Chondrocyte (in vitro differentiated cells): Measurements from ENCODE around the gene GUCA2B. TPM values are rescaled to one million over a fixed set of nuclear protein-coding genes. Genes with fewer than 3 reads are reported as not detected.

Experiments
- DNase-seq: peaks from one replicate; pipeline ENCODE4 v3.0.0; 2021; ENCODE audit warnings: mixed read lengths, low spot score
- H3K27ac Mint-ChIP-seq: one replicate; pipeline ENCODE4 v1.8.0; 2021; ENCODE audit warnings: mild to moderate bottlenecking, moderate library complexity, mixed read lengths; ENCODE audit not compliant: unreplicated experiment
- H3K27me3 Mint-ChIP-seq: 2 replicates; pipeline ENCODE4 v1.8.0; 2021; ENCODE audit warnings: low read depth, mixed read lengths
- H3K36me3 Mint-ChIP-seq: 2 replicates; pipeline ENCODE4 v1.8.0; 2021; ENCODE audit warnings: low read depth, mixed read lengths
- H3K4me1 Mint-ChIP-seq: 2 replicates; pipeline ENCODE4 v1.8.0; 2021; ENCODE audit warnings: low read depth, mild to moderate bottlenecking, mixed read lengths
- H3K4me3 Mint-ChIP-seq: one replicate; pipeline ENCODE4 v1.8.0; 2021; ENCODE audit warnings: mild to moderate bottlenecking, moderate library complexity, mixed read lengths; ENCODE audit not compliant: unreplicated experiment
- H3K9me3 Mint-ChIP-seq: 2 replicates; pipeline ENCODE4 v1.8.0; 2021; ENCODE audit warnings: low read depth, mixed read lengths
- long read RNA-seq: library from polyadenylated mRNA; stranded (forward); transcript quantifications from one replicate; pipeline ENCODE4 v2.0.0, GENCODE V29; 2021
- total RNA-seq: library from RNA; stranded (reverse); gene quantifications from 3 replicates; pipeline ENCODE4 v1.2.1, GENCODE V29; 2021
- TF ChIP-seq, protein P1 (sequence below): fragments of 200-600 bp; sonication (generic); IDR thresholded peaks from 2 replicates; pipeline ENCODE4 v1.5.0; 2021; ENCODE audit warnings: antibody characterized with exemption, mild to moderate bottlenecking, moderate library complexity

Gene GUCA2B
- not detected in 3 replicates for total RNA-seq
- long read RNA-seq = 0 reads

DNA sequence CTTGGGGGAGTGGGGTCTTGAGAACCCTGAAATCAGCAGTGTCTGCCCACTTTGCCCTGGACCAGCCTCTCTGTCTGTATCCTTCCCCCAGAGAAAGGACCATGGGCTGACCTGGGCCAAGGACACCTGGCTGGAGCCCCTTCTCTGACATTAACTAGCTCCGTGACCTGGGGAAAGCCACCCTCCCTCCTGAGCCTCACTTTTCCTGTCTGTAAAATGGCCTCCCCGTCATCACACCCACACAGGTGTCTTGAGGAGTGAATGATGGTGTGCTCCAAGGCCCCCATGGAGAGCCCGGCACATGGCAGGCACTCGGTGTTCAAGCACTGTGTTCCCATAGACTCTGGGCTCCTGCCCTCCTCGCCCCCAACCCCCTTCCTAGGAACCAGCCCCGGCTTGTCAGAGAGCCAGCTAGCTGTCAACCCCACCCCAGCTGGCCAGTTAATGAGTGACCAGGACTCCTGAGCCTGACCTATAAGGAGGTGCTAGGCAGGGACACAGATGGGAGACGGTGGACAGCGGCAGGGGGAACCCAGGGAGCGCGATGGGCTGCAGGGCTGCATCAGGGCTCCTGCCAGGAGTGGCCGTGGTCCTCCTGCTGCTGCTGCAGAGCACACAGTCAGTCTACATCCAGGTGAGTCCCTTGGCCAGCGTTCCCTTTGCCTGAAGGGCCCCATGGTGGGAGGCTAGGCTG, at the start of gene GUCA2B:
Gene GUCA2B, plus strand, starts transcription at position 504 of the 694 bp plus-strand sequence. Its CDS starts 41 bp downstream, at position 545.
- TF ChIP-seq, protein P1, sequence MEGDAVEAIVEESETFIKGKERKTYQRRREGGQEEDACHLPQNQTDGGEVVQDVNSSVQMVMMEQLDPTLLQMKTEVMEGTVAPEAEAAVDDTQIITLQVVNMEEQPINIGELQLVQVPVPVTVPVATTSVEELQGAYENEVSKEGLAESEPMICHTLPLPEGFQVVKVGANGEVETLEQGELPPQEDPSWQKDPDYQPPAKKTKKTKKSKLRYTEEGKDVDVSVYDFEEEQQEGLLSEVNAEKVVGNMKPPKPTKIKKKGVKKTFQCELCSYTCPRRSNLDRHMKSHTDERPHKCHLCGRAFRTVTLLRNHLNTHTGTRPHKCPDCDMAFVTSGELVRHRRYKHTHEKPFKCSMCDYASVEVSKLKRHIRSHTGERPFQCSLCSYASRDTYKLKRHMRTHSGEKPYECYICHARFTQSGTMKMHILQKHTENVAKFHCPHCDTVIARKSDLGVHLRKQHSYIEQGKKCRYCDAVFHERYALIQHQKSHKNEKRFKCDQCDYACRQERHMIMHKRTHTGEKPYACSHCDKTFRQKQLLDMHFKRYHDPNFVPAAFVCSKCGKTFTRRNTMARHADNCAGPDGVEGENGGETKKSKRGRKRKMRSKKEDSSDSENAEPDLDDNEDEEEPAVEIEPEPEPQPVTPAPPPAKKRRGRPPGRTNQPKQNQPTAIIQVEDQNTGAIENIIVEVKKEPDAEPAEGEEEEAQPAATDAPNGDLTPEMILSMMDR = no peak
- no peaks in the 10 kb centered on the region for H3K9me3 Mint-ChIP-seq
- H3K27ac Mint-ChIP-seq = no peak within 1 kb of the TSS
- H3K27me3 Mint-ChIP-seq = peaks cover 34% of the 10 kb centered on the region
- H3K36me3 Mint-ChIP-seq = no peaks in the 10 kb centered on the region
- H3K4me3 Mint-ChIP-seq = no peak within 1 kb of the TSS
- H3K4me1 Mint-ChIP-seq = no peaks in the 10 kb centered on the region
- no peak for DNase-seq

- no peaks in the 10 kb centered on the region for H3K36me3 Mint-ChIP-seq
Observed at GRCh38 chr1:42105025-42105424, 48.2 kb upstream of the GUCA2B start.

DNA sequence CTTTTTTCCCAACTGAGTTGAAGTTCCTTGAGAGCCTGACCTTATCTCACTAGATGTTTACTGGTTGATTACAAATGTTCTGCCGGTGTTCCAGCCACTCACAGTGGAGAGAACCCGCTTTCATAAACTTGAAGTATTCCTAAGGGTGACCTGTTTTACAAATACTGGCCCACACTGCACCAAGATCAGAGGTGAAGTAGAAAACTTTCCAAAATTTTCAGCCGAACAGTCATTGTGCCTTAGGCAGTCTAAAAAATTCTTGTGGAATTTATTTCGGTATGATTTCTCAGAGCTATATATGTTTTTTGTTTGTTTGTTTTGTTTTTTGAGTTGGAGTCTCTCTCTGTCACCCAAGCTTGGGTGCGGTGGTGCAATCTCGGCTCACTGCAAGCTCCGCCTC, 44.9 kb upstream of the GUCA2B start:
- Mint-ChIP-seq H3K27ac (no peak overlapping the region), H3K4me1 (no peaks in the 10 kb centered on the region), H3K27me3 (peaks cover 25% of the 10 kb centered on the region), H3K4me3 (no peak overlapping the region), H3K36me3 (no peaks in the 10 kb centered on the region), H3K9me3 (peaks cover 3% of the 10 kb centered on the region)
- no peak for DNase-seq
- TF ChIP-seq, protein P1 = no peak

More at GRCh38 chr1:42105025-42105424, 48.2 kb upstream of the GUCA2B start:
- TF ChIP-seq, protein P1 = no peak
- Mint-ChIP-seq H3K27me3 (peaks cover 24% of the 10 kb centered on the region), H3K27ac (no peak overlapping the region), H3K4me1 (no peaks in the 10 kb centered on the region), H3K4me3 (no peak overlapping the region), H3K9me3 (peaks cover 14% of the 10 kb centered on the region)
- DNase-seq = no peak

GRCh38 chr1:42109600-42109999, 43.6 kb upstream of the GUCA2B start:
- H3K4me1 Mint-ChIP-seq = peaks cover 4% of the 10 kb centered on the region
- no peak overlapping the region for H3K27ac Mint-ChIP-seq
- DNase-seq = no peak
- no peak overlapping the region for H3K4me3 Mint-ChIP-seq
- peaks cover 3% of the 10 kb centered on the region for H3K9me3 Mint-ChIP-seq
- no peaks in the 10 kb centered on the region for H3K36me3 Mint-ChIP-seq
- TF ChIP-seq, protein P1 = no peak
- H3K27me3 Mint-ChIP-seq = peaks cover 16% of the 10 kb centered on the region

- TF ChIP-seq, protein P1 = no peak
- no peak overlapping the region for H3K27ac Mint-ChIP-seq
- H3K4me1 Mint-ChIP-seq = peaks cover 4% of the 10 kb centered on the region
- no peak overlapping the region for H3K4me3 Mint-ChIP-seq
- H3K36me3 Mint-ChIP-seq = no peaks in the 10 kb centered on the region
- H3K9me3 Mint-ChIP-seq = peaks cover 3% of the 10 kb centered on the region
- no peak for DNase-seq
- H3K27me3 Mint-ChIP-seq = peaks cover 31% of the 10 kb centered on the region
Observed at GRCh38 chr1:42114229-42114628, 39.0 kb upstream of the GUCA2B start.
